Ovary (tissue), 10 donors: ENCODE measurements around the gene MSTN. TPM values are rescaled to one million over a fixed set of nuclear protein-coding genes. Genes with fewer than 3 reads are reported as not detected.

Experiments
- DNase-seq, 5 donors: peaks; one replicate each; pipeline ENCODE4 v3.0.0-alpha.2; 2019 to 2020
- H3K27ac ChIP-seq, 2 donors: fragments of 200-600 bp; one replicate each; pipeline versions ENCODE4 v1.5.1 to v1.8.0; 2019 to 2022
- H3K27me3 ChIP-seq: fragments of 200-600 bp; one replicate; pipeline ENCODE4 v1.8.0; 2022
- H3K36me3 ChIP-seq: fragments of 200-600 bp; sonication (generic); one replicate; pipeline ENCODE4 v1.5.1; 2019
- H3K4me1 ChIP-seq: one replicate; pipeline ENCODE4 v1.8.1; 2013; ENCODE audit warnings: mild to moderate bottlenecking, moderate library complexity; ENCODE audit not compliant: insufficient read depth
- H3K4me3 ChIP-seq: fragments of 200-600 bp; sonication (generic); one replicate; pipeline ENCODE4 v1.5.1; 2017
- H3K9me3 ChIP-seq, 2 donors: fragments of 200-600 bp in 1 of 2; sonication (generic) in 1 of 2; one replicate each; pipeline versions ENCODE4 v1.5.1 to v1.8.1; 2013 to 2019; ENCODE audit warnings: mild to moderate bottlenecking in 1 of 2, moderate library complexity in 1 of 2
- CTCF ChIP-seq, 3 donors: fragments of 450-650 bp in 2 of 3; fragments of 200-600 bp in 1 of 3; IDR thresholded peaks; one replicate each; pipeline versions ENCODE4 v1.5.1 to v1.8.0; 2016 to 2022; ENCODE audit warnings: antibody characterized with exemption in 3 of 3, mild to moderate bottlenecking in 1 of 3
- EP300 ChIP-seq: sonication (generic); formaldehyde crosslinking; IDR thresholded peaks from one replicate; pipeline ENCODE4 v1.6.1; 2017; ENCODE audit warnings: antibody characterized with exemption
- POLR2A ChIP-seq: fragments of 450-650 bp; IDR thresholded peaks from one replicate; pipeline ENCODE4 v1.6.1; 2017; ENCODE audit warnings: antibody characterized with exemption, mild to moderate bottlenecking, moderate library complexity
- WGBS, 3 donors: extraction: QIAGEN DNeasy Blood & Tissue Kit in 1 of 3; methylation state at CpG; one replicate each; pipeline versions ENCODE4 v1.1.5 to v1.1.7; 2013 to 2017; 5-methylcytosine and 5-hydroxymethylcytosine counted together
- intact Hi-C, 4 donors: fragments of 100-400 bp; cut with DNase I; formaldehyde crosslinking; loops; one replicate each; pipeline versions ENCODE4 v1.11.0 to v1.15.1; 2022 to 2023
- long read RNA-seq, 3 donors: library from polyadenylated mRNA in 2 of 3; unstranded in 2 of 3; transcript quantifications; one replicate each; pipeline ENCODE4 v2.0.0 and lab custom pipeline, GENCODE V29; 2021 to 2026
- polyA plus RNA-seq, 2 donors: library from polyadenylated mRNA; stranded (reverse); fragments of 200-250 nt in 1 of 2; fragments of 350-450 nt in 1 of 2; fragmentation: Illumina TruSeq in 1 of 2; extraction: RNeasy Lipid Tissue Mini Kit (QIAGEN cat#74804) in 1 of 2; gene quantifications; one replicate each; pipeline ENCODE4 v1.2.3, GENCODE V29; 2013 to 2014
- total RNA-seq, 7 donors: library from RNA; depleted of rRNA in 2 of 7; stranded (reverse); fragments of >200 nt in 2 of 7; fragmentation: NEBNext Ultra II Directional in 3 of 7; extraction: Animal tissue kit (Norgen Biotek cat#: 25700) in 3 of 7; gene quantifications; one replicate each; pipeline versions ENCODE4 v1.1.0 to v1.2.4, GENCODE V29; 2016 to 2023
- donor health status: DM: no; HTN: no; CAD: no; lungs with moderate emphysema.
- donor health status: DM: no; HTN: no; CAD: no.
- donor health status: Bipolar disorder and iron deficiency.
- donor health status: DM: yes; HTN: yes; CAD: no.
- donor health status: DM: no; HTN: no; CAD: no.
- donor health status: DM: yes; HTN: yes; CAD: no.

The MSTN gene
- total RNA-seq (under 1 TPM in 6 of 7 donors, not detected in 1; 0.13 to 0.34 (median 0.23) TPM), polyA plus RNA-seq (under 1 TPM; 0.16 to 0.45 TPM)
- long read RNA-seq, donor 1: 0 reads
- long read RNA-seq, donor 2: 0 reads
- long read RNA-seq, donor 3: 0 reads

GRCh38 chr2:190062601-190063000 is at the start of gene MSTN:
Gene MSTN (minus strand): TSS chr2:190062729. CDS start chr2:190062596, 133 bp downstream.
- WGBS, 3 donors: 86 to 88% (median 87%) methylated on average over 2 of the region's 2 CpGs
- TF ChIP-seq EP300: no peak
- no peak for TF ChIP-seq POLR2A
- no peak for TF ChIP-seq CTCF (IDR thresholded peaks at IDR 0.05)

GRCh38 chr2:190111166-190111565 is 48.6 kb upstream of the MSTN start:
- no peak for TF ChIP-seq CTCF (IDR thresholded peaks at IDR 0.05)
- TF ChIP-seq POLR2A: no peak
- no peak for TF ChIP-seq EP300
- H3K27ac ChIP-seq: no peak overlapping the region
- no peaks in the 10 kb centered on the region for H3K4me1 ChIP-seq
- H3K36me3 ChIP-seq: no peaks in the 10 kb centered on the region
- 38 to 52% (median 44%) methylated on average over 1 of the region's 1 CpG for WGBS, 3 donors
- H3K27me3 ChIP-seq: no peaks in the 10 kb centered on the region
- DNase-seq: no peak
- no peaks in the 10 kb centered on the region for H3K9me3 ChIP-seq
- intact Hi-C loops: no loop called here
- H3K4me3 ChIP-seq: no peak overlapping the region

More at GRCh38 chr2:190062601-190063000, at the start of gene MSTN:
- intact Hi-C loops: no loop called here
- Histone ChIP-seq H3K9me3 (no peaks in the 10 kb centered on the region), H3K4me1 (no peaks in the 10 kb centered on the region), H3K4me3 (no peak within 1 kb of the TSS), H3K27me3 (no peaks in the 10 kb centered on the region), H3K27ac (no peak within 1 kb of the TSS), H3K36me3 (no peaks in the 10 kb centered on the region)
- DNase-seq: no peak

- H3K4me3 ChIP-seq: no peak overlapping the region
- H3K9me3 ChIP-seq: no peaks in the 10 kb centered on the region
- WGBS, 3 donors: 94 to 95% (median 94%) methylated on average over 7 of the region's 7 CpGs
- H3K36me3 ChIP-seq: no peaks in the 10 kb centered on the region
- no peaks in the 10 kb centered on the region for H3K27me3 ChIP-seq
- H3K27ac ChIP-seq: no peak overlapping the region
- no peak for TF ChIP-seq EP300
- TF ChIP-seq POLR2A: no peak
- no peak for TF ChIP-seq CTCF (IDR thresholded peaks at IDR 0.05)
- H3K4me1 ChIP-seq: no peaks in the 10 kb centered on the region
- no peak for DNase-seq
- intact Hi-C loops: no loop called here
Measured at GRCh38 chr2:190110699-190111098, 48.2 kb upstream of the MSTN start.

GRCh38 chr2:190110131-190110530 is 47.6 kb upstream of the MSTN start:
- Histone ChIP-seq H3K4me3 (no peak overlapping the region), H3K27me3 (no peaks in the 10 kb centered on the region), H3K27ac (no peak overlapping the region), H3K9me3 (no peaks in the 10 kb centered on the region), H3K4me1 (no peaks in the 10 kb centered on the region), H3K36me3 (no peaks in the 10 kb centered on the region)
- TF ChIP-seq CTCF (IDR thresholded peaks at IDR 0.05) (no peak), EP300 (no peak), POLR2A (no peak)
- no peak for DNase-seq
- 72 to 92% (median 76%) methylated on average over 2 of the region's 2 CpGs for WGBS, 3 donors
- intact Hi-C loops: no loop called here
